Immature natural killer cell (primary cell): ENCODE results near the gene RILPL1. TPM values are rescaled to one million over a fixed set of nuclear protein-coding genes. Genes with fewer than 3 reads are reported as not detected.
"Not testable (repeated sequence)": the region's sequence is repeated elsewhere in the genome, so short reads cannot be mapped to it uniquely, and the experiment has no call there.

Experiments used
- DNase-seq, 3 donors: peaks; one replicate each; pipeline ENCODE4 v3.0.0; 2022; ENCODE audit warnings: mixed read lengths in 1 of 3
- H3K27ac Mint-ChIP-seq, 6 donors: one replicate each; pipeline ENCODE4 v1.8.0; 2020; ENCODE audit warnings: mixed read lengths in 6 of 6, mild to moderate bottlenecking in 5 of 6, inconsistent platforms in 4 of 6, moderate library complexity in 3 of 6
- H3K27me3 Mint-ChIP-seq, 3 donors: one replicate each; pipeline ENCODE4 v1.8.0; 2020 to 2021; ENCODE audit warnings: low read depth in 3 of 3, mild to moderate bottlenecking in 3 of 3, mixed read lengths in 3 of 3, moderate library complexity in 3 of 3, inconsistent platforms in 1 of 3
- H3K36me3 Mint-ChIP-seq, 3 donors: one replicate each; pipeline ENCODE4 v1.8.0; 2020; ENCODE audit warnings: mixed read lengths in 3 of 3, inconsistent platforms in 2 of 3, mild to moderate bottlenecking in 2 of 3
- H3K4me1 Mint-ChIP-seq, 2 donors: one replicate each; pipeline ENCODE4 v1.8.0; 2020; ENCODE audit warnings: inconsistent platforms in 2 of 2, mild to moderate bottlenecking in 2 of 2, mixed read lengths in 2 of 2, moderate library complexity in 1 of 2
- H3K4me3 Mint-ChIP-seq, 5 donors: one replicate each; pipeline ENCODE4 v1.8.0; 2020; ENCODE audit warnings: mild to moderate bottlenecking in 5 of 5, mixed read lengths in 5 of 5, inconsistent platforms in 3 of 5, moderate library complexity in 3 of 5
- H3K9me3 Mint-ChIP-seq, 6 donors: one replicate each; pipeline ENCODE4 v1.8.0; 2020; ENCODE audit warnings: mild to moderate bottlenecking in 6 of 6, mixed read lengths in 6 of 6, inconsistent platforms in 4 of 6, moderate library complexity in 3 of 6
- polyA plus RNA-seq, 3 donors: library from polyadenylated mRNA; unstranded; fragments of 300-500 nt; fragmentation: Illumina TruSeq; gene quantifications; one replicate each; pipeline ENCODE4 v1.2.3, GENCODE V29; 2021

RILPL1 gene
- polyA plus RNA-seq, 3 donors from 2014 or later, result 0.34 TPM; not detected in 2

GRCh38 chr12:123481251-123481650 lies 52.3 kb downstream of the RILPL1 start:
- not testable (repeated sequence) for H3K4me3 Mint-ChIP-seq, H3K36me3 Mint-ChIP-seq, DNase-seq, H3K27me3 Mint-ChIP-seq, H3K27ac Mint-ChIP-seq, H3K9me3 Mint-ChIP-seq
- peaks cover 25 to 26% of the 10 kb centered on the region in 2 donors for H3K4me1 Mint-ChIP-seq

DNA sequence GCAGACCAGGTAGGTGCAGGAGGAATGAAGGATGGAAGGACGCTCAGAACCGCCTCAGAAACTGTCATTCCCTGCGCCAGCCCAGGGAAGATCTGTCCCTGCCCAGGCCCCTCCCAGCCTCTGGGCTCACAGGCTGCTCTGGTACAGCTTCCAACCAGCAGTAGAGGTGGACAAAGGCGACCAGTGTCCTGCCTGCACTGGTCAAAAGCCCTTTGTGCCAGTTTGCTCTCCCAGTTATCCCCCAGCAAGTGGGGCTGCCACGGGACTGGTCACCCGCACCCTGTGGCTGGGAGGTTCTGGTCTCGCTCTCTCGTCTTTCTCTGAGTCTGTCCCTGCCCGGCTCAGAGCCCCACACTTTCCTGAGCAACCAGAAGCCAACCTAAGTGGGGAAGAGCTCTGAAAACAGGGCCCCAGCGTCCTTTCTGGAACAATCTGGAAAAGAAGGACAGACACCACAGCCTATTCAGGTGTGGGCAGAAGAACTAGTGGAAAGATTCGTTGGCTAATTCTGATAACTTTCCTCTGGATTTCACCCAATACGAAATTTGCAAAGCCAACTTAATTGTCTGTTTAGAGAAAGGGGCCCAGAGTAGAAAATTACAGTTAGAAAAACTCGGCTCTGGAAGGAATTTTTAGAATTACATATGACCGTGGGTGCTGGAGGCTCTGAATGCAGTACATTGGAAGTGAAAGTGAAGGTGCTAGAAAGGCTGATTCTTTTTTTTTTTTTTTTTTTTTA lies 53.9 kb downstream of the RILPL1 start:
- Mint-ChIP-seq H3K27ac (peak overlapping the region in 2 of 6 donors; percentile 30 to 69), H3K9me3 (no peaks in the 10 kb centered on the region), H3K36me3 (peaks cover 0 to 8% (median 0%) of the 10 kb centered on the region in 3 donors), H3K4me1 (peaks cover 19 to 20% of the 10 kb centered on the region in 2 donors), H3K27me3 (peaks cover 0 to 7% (median 0%) of the 10 kb centered on the region in 3 donors), H3K4me3 (peak overlapping the region in 3 of 5 donors; percentile 9 to 32 (median 16))
- DNase-seq, result no peak

DNA sequence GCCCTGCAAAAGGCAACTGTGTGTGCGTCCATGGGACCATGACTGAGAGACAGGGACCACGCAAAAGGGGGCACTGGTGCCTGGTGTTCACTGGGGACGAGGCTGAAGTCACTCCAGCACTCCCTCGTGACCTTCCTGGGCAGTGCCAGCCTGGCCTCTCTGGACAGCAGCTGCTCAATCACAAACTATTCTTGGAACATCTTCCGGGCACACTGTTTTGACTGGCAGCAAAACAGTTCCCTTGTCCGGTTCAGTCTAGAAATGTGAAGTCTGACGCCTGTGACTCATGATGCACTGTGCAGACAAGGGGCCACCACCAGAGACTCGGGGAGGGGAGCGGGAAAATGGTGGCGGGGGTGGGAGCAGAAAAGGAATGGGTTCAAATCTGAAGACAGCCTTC lies 54.8 kb downstream of the RILPL1 start:
- H3K4me1 Mint-ChIP-seq, result peaks cover 11% of the 10 kb centered on the region in 2 donors
- H3K36me3 Mint-ChIP-seq, result peaks cover 0 to 8% (median 0%) of the 10 kb centered on the region in 3 donors
- DNase-seq, result no peak
- H3K27me3 Mint-ChIP-seq, result peaks cover 0 to 6% (median 0%) of the 10 kb centered on the region in 3 donors
- H3K9me3 Mint-ChIP-seq, result no peaks in the 10 kb centered on the region
- no peak overlapping the region for H3K4me3 Mint-ChIP-seq
- H3K27ac Mint-ChIP-seq, result no peak overlapping the region

GRCh38 chr12:123478069-123478468 lies 55.5 kb downstream of the RILPL1 start:
- peaks cover 0 to 8% (median 0%) of the 10 kb centered on the region in 3 donors for H3K36me3 Mint-ChIP-seq
- peaks cover 6 to 9% of the 10 kb centered on the region in 2 donors for H3K4me1 Mint-ChIP-seq
- peaks cover 0 to 6% (median 0%) of the 10 kb centered on the region in 3 donors for H3K27me3 Mint-ChIP-seq
- no peak overlapping the region for H3K27ac Mint-ChIP-seq
- no peak for DNase-seq
- H3K9me3 Mint-ChIP-seq, result no peaks in the 10 kb centered on the region
- H3K4me3 Mint-ChIP-seq, result no peak overlapping the region

DNA sequence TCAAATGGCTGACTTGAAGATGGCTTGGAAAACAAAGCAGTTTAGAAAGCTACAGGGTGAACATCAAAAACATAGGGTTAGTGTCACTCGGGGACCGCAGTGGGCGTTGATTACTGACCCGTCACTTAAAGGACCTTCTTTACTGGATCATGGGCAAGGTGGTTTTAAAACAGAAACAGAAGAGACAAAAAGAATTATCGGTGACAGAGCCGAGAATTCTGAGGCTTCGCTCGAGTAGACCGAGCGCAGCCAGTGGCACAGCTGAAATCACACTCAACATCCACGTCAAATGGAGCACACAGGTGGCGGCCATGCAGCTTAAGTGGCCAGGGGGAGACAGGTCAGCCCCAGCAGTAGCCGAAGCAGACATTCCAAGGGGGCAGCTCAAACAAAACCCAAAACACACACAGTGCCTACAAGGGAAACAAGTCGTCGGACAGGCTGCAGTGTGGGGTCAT lies 58.2 kb downstream of the RILPL1 start:
- DNase-seq, result no peak
- peak overlapping the region in 1 of 6 donors; percentile 55 for H3K27ac Mint-ChIP-seq
- H3K4me3 Mint-ChIP-seq, result no peak overlapping the region
- H3K9me3 Mint-ChIP-seq, result no peaks in the 10 kb centered on the region
- H3K36me3 Mint-ChIP-seq, result peaks cover 0 to 10% (median 8%) of the 10 kb centered on the region in 3 donors
- peaks cover 6% of the 10 kb centered on the region in 2 donors for H3K4me1 Mint-ChIP-seq
- peaks cover 0 to 2% (median 0%) of the 10 kb centered on the region in 3 donors for H3K27me3 Mint-ChIP-seq

- peaks cover 0 to 2% (median 0%) of the 10 kb centered on the region in 3 donors for H3K27me3 Mint-ChIP-seq
- H3K36me3 Mint-ChIP-seq, result peaks cover 0 to 10% (median 8%) of the 10 kb centered on the region in 3 donors
- H3K4me3 Mint-ChIP-seq, result no peak overlapping the region
- peak overlapping the region in 1 of 6 donors; percentile 55 for H3K27ac Mint-ChIP-seq
- no peaks in the 10 kb centered on the region for H3K9me3 Mint-ChIP-seq
- peaks cover under 1 to 3% of the 10 kb centered on the region in 2 donors for H3K4me1 Mint-ChIP-seq
- no peak for DNase-seq
Measured at GRCh38 chr12:123474485-123475245, 58.9 kb downstream of the RILPL1 start.

DNA sequence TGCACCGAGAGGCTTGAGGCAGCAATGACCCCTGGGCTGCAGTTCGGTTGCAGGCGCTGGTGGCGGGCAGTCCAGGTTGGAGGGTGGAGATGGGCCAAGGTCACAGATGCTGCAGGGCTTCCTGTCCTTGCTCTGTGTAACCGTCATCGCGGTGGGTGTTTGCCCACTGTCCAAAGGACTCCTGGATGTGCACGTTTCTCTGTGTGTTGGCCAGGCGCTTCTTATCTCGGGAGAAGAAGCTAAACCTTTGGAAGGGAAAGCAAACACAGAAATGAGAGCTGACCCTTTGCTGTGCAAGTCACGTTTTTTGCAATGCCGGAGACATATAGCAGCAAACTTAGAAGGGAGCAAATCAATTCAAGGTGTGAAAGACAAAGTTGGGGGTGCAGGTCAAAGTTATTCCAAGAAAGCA lies 61.1 kb downstream of the RILPL1 start:
- no peaks in the 10 kb centered on the region for H3K9me3 Mint-ChIP-seq
- no peak overlapping the region for H3K27ac Mint-ChIP-seq
- peaks cover 0 to 2% of the 10 kb centered on the region in 2 donors for H3K4me1 Mint-ChIP-seq
- peaks cover 0 to 10% (median 8%) of the 10 kb centered on the region in 3 donors for H3K36me3 Mint-ChIP-seq
- H3K4me3 Mint-ChIP-seq, result no peak overlapping the region
- DNase-seq, result no peak
- peaks cover 0 to 2% (median 0%) of the 10 kb centered on the region in 3 donors for H3K27me3 Mint-ChIP-seq

- no peak overlapping the region for H3K4me3 Mint-ChIP-seq
- H3K4me1 Mint-ChIP-seq, result no peaks in the 10 kb centered on the region
- peaks cover 0 to 10% (median 8%) of the 10 kb centered on the region in 3 donors for H3K36me3 Mint-ChIP-seq
- no peaks in the 10 kb centered on the region for H3K9me3 Mint-ChIP-seq
- H3K27ac Mint-ChIP-seq, result no peak overlapping the region
- H3K27me3 Mint-ChIP-seq, result peaks cover 0 to 2% (median 0%) of the 10 kb centered on the region in 3 donors
- DNase-seq, result no peak
Measured at GRCh38 chr12:123471374-123472068, 62.0 kb downstream of the RILPL1 start.

DNA sequence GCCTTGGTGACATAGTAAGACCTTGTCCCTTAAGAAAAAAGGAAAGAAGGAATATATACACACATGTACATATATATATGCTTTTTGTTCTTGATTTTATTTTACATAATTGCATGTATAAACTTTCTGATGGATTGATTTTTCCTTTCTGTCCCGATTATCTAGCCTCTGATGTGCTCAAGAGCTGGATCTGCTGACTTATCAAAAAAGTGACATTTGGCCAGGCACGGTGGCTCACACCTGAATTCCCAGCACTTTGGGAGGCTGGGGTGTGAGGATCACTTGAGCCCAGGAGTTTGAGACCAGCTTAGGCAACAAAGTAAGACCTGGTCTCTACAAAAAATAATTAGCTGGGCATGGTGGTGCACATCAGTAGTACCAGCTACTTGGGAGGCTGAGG lies 63.5 kb downstream of the RILPL1 start:
- Mint-ChIP-seq H3K36me3 (peaks cover 0 to 23% (median under 1%) of the 10 kb centered on the region in 3 donors), H3K27ac (no peak overlapping the region)

GRCh38 chr12:123468786-123469185 lies 64.7 kb downstream of the RILPL1 start:
- Mint-ChIP-seq H3K4me3 (no peak overlapping the region), H3K9me3 (no peaks in the 10 kb centered on the region), H3K27ac (no peak overlapping the region), H3K4me1 (peaks cover 10 to 19% of the 10 kb centered on the region in 2 donors), H3K27me3 (peaks cover 0 to 1% (median 0%) of the 10 kb centered on the region in 3 donors), H3K36me3 (peaks cover 0 to 27% (median 4%) of the 10 kb centered on the region in 3 donors)
- DNase-seq, result no peak

More for the DNA sequence above, 63.5 kb downstream of the RILPL1 start:
- H3K4me3 Mint-ChIP-seq, result no peak overlapping the region
- peaks cover 0 to 1% (median 0%) of the 10 kb centered on the region in 3 donors for H3K27me3 Mint-ChIP-seq
- no peaks in the 10 kb centered on the region for H3K9me3 Mint-ChIP-seq
- H3K4me1 Mint-ChIP-seq, result peaks cover 10 to 14% of the 10 kb centered on the region in 2 donors
- no peak for DNase-seq

DNA sequence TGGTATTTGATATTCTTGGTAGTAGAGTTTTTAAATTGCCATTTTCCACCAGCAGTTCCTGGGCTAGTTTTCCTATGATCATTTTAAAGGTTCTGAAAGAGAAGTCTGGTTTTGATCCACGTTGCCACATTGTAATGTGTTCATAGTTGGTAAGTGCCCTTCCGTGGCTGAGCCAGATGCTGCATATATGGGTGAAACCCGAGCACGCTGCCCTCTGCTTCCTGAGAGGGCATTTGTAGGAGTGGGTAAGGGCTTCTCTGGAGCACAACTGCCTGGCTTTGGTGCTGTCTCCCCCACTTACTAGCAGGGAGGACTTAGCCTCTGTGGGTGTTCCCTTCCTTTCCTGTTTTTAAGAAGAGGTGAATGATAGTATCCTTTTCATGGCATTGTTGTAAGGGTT lies 68.4 kb downstream of the RILPL1 start:
- peak overlapping the region in 1 of 6 donors; percentile 36 for H3K27ac Mint-ChIP-seq
- peaks cover 4 to 21% (median 4%) of the 10 kb centered on the region in 3 donors for H3K36me3 Mint-ChIP-seq
- H3K4me1 Mint-ChIP-seq, result peaks cover 18 to 35% of the 10 kb centered on the region in 2 donors
- no peak overlapping the region for H3K4me3 Mint-ChIP-seq
- no peaks in the 10 kb centered on the region for H3K9me3 Mint-ChIP-seq
- H3K27me3 Mint-ChIP-seq, result peaks cover 0 to 1% (median 0%) of the 10 kb centered on the region in 3 donors
- no peak for DNase-seq

DNA sequence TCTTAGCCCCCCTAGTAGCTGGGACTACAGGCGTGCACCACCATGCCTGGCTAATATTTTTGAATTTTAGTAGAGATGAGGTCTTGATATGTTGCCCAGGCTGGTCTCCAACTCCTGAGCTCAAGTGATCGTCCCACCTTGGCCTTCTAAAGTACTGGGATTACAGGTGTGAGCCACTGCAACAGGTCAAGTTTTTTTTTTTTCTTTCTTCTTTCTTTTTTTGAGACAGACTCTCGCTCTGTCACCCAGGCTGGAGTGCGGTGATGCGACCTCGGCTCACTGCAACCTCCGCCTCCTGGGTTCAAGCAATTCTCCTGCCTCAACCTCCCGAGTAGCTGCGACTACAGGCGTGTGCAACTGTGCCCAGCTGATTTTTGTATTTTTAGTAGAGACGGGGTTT lies 70.3 kb downstream of the RILPL1 start:
- H3K4me3 Mint-ChIP-seq, DNase-seq, H3K27ac Mint-ChIP-seq, H3K9me3 Mint-ChIP-seq, H3K27me3 Mint-ChIP-seq: not testable (repeated sequence)
- Mint-ChIP-seq H3K4me1 (peaks cover 32 to 50% of the 10 kb centered on the region in 2 donors), H3K36me3 (peaks cover 4 to 21% (median 4%) of the 10 kb centered on the region in 3 donors)
